WTC11 (cell line): ENCODE results near the gene LASP1NB.

Source experiments
- ATAC-seq: fragments of 200-7000 bp; cut with Tn5 transposase; 2 replicates; pipeline ENCODE4 v1.10.0; 2021; ENCODE audit warnings: mild to moderate bottlenecking, moderate library complexity
- CTCF ChIA-PET: fragments of 300-600 bp; sonication (Branson Sonifier 250); formaldehyde crosslinking; loops from one replicate; lab custom pipeline; 2021; ENCODE audit warnings: antibody characterized with exemption; lab: Charles Lee
- POLR2A ChIA-PET: fragments of 350-600 bp; sonication (Branson Sonifier 250); formaldehyde crosslinking; loops from one replicate; lab custom pipeline; 2021; ENCODE audit warnings: antibody characterized with exemption; lab: Charles Lee
- DNase-seq: peaks from one replicate; pipeline ENCODE4 v3.0.0; 2021; ENCODE audit warnings: low spot score
- H3K27ac Mint-ChIP-seq: 2 replicates; pipeline ENCODE4 v1.8.0; 2021; ENCODE audit warnings: mixed read lengths
- H3K27me3 Mint-ChIP-seq: 2 replicates; pipeline ENCODE4 v1.8.0; 2021; ENCODE audit warnings: low read depth, mild to moderate bottlenecking, moderate library complexity, mixed read lengths
- H3K36me3 Mint-ChIP-seq: 2 replicates; pipeline ENCODE4 v1.8.0; 2021; ENCODE audit warnings: mixed read lengths
- H3K4me1 Mint-ChIP-seq: 2 replicates; pipeline ENCODE4 v1.8.0; 2022; ENCODE audit warnings: mixed read lengths
- H3K4me3 Mint-ChIP-seq: 2 replicates; pipeline ENCODE4 v1.8.0; 2021; ENCODE audit warnings: mild to moderate bottlenecking, moderate library complexity, mixed read lengths
- H3K9me3 Mint-ChIP-seq: 2 replicates; pipeline ENCODE4 v1.8.0; 2021; ENCODE audit warnings: mixed read lengths
- CBFB ChIP-seq: sonication (generic); formaldehyde crosslinking; IDR thresholded peaks from 2 replicates; pipeline ENCODE4 v1.8.1; 2022; ENCODE audit warnings: mild to moderate bottlenecking, low read depth, missing genetic modification reagents
- CREM ChIP-seq: sonication (generic); formaldehyde crosslinking; IDR thresholded peaks from 2 replicates; pipeline ENCODE4 v1.8.1; 2022; ENCODE audit warnings: mild to moderate bottlenecking, missing genetic modification reagents, moderate library complexity
- FOXP1 ChIP-seq: sonication (generic); formaldehyde crosslinking; IDR thresholded peaks from 2 replicates; pipeline ENCODE4 v1.8.0; 2022; ENCODE audit warnings: missing genetic modification reagents, mild to moderate bottlenecking, moderate library complexity, borderline replicate concordance
- FOXP4 ChIP-seq: sonication (generic); formaldehyde crosslinking; IDR thresholded peaks from 2 replicates; pipeline ENCODE4 v1.8.0; 2022; ENCODE audit warnings: mild to moderate bottlenecking, missing genetic modification reagents
- GABPB1 ChIP-seq: sonication (generic); formaldehyde crosslinking; IDR thresholded peaks from 2 replicates; pipeline ENCODE4 v1.8.1; 2023; ENCODE audit warnings: mild to moderate bottlenecking, missing genetic modification reagents
- MAX ChIP-seq: sonication (generic); formaldehyde crosslinking; IDR thresholded peaks from 2 replicates; pipeline ENCODE4 v1.8.0; 2022; ENCODE audit warnings: mild to moderate bottlenecking, missing genetic modification reagents
- RELA ChIP-seq: sonication (generic); formaldehyde crosslinking; IDR thresholded peaks from 2 replicates; pipeline ENCODE4 v1.8.1; 2022; ENCODE audit warnings: missing genetic modification reagents, mild to moderate bottlenecking, borderline replicate concordance
- SMAD3 ChIP-seq: sonication (generic); formaldehyde crosslinking; IDR thresholded peaks from 2 replicates; pipeline ENCODE4 v1.8.0; 2022; ENCODE audit warnings: missing genetic modification reagents, mild to moderate bottlenecking, borderline replicate concordance
- SMAD4 ChIP-seq: sonication (generic); formaldehyde crosslinking; IDR thresholded peaks from 2 replicates; pipeline ENCODE4 v1.8.0; 2022; ENCODE audit warnings: mild to moderate bottlenecking, missing genetic modification reagents
- SOX15 ChIP-seq: fragments of 250-450 bp; sonication (Bioruptor Pico); IDR thresholded peaks from 2 replicates; pipeline ENCODE4 v1.9.0; 2021; ENCODE audit warnings: mild to moderate bottlenecking
- USF2 ChIP-seq: sonication (generic); formaldehyde crosslinking; IDR thresholded peaks from 2 replicates; pipeline ENCODE4 v1.8.1; 2023; ENCODE audit warnings: mild to moderate bottlenecking, missing genetic modification reagents, moderate library complexity
- ZNF232 ChIP-seq: sonication (generic); formaldehyde crosslinking; IDR thresholded peaks from 2 replicates; pipeline ENCODE4 v1.8.0; 2022; ENCODE audit warnings: mild to moderate bottlenecking, missing genetic modification reagents
- ZNF263 ChIP-seq: sonication (generic); formaldehyde crosslinking; IDR thresholded peaks from 2 replicates; pipeline ENCODE4 v1.8.1; 2022; ENCODE audit warnings: low read depth, mild to moderate bottlenecking, moderate library complexity, missing genetic modification reagents
- ZNF425 ChIP-seq: fragments of 250-450 bp; sonication (Bioruptor Pico); conservative IDR thresholded peaks from 2 replicates; pipeline ENCODE4 v1.9.0; 2021; ENCODE audit warnings: mild to moderate bottlenecking
- ZNF512 ChIP-seq: sonication (generic); formaldehyde crosslinking; IDR thresholded peaks from 2 replicates; pipeline ENCODE4 v1.8.1; 2022; ENCODE audit warnings: missing genetic modification reagents, borderline replicate concordance
- ZNF671 ChIP-seq: fragments of 250-450 bp; sonication (Bioruptor Pico); IDR thresholded peaks from 2 replicates; pipeline ENCODE4 v1.8.0; 2021; ENCODE audit warnings: mild to moderate bottlenecking

Gene LASP1NB

GRCh38 chr17:38882870-38883269 is 42.5 kb upstream of the LASP1NB start:
- Mint-ChIP-seq H3K9me3 (no peaks in the 10 kb centered on the region), H3K4me1 (peaks cover 85% of the 10 kb centered on the region), H3K36me3 (peaks cover 12% of the 10 kb centered on the region), H3K4me3 (peak overlapping the region; percentile 18; the same call in 1 of the 2 replicates), H3K27ac (peak overlapping the region; percentile 96)
- DNase-seq: no peak
- CTCF ChIA-PET: no interaction called here
- POLR2A ChIA-PET: interaction anchor here (1.7 to 1.9 kb wide), 2 partner anchors 13 to 29 kb away, joined by 7 read pairs; partner anchors contain the start of genes LASP1 and RPL23
- ATAC-seq: no peak
- TF ChIP-seq GABPB1 (CRISPR knock-in tag) (no peak), RELA (CRISPR knock-in tag) (no peak), ZNF263 (CRISPR knock-in tag) (no peak), CREM (CRISPR knock-in tag) (no peak), CBFB (CRISPR knock-in tag) (no peak), SOX15 (CRISPR knock-in tag) (no peak), FOXP1 (CRISPR knock-in tag) (no peak), ZNF232 (CRISPR knock-in tag) (no peak)
- TF ChIP-seq, all 79 proteins: peak for 0
- no peaks in the 10 kb centered on the region for H3K27me3 Mint-ChIP-seq

GRCh38 chr17:38883592-38884526 is 41.6 kb upstream of the LASP1NB start:
- H3K36me3 Mint-ChIP-seq: peaks cover 11% of the 10 kb centered on the region
- no peak for DNase-seq
- ChIA-PET CTCF (interaction anchor here (0.6 to 1.8 kb wide), 5 partner anchors 10 to 207 kb away, joined by 3 to 7 read pairs (median 3); partner anchors contain the start of gene LASP1NB), POLR2A (interaction anchor here (0.7 kb wide), 1 partner anchor 16 kb away, joined by 3 read pairs; no protein-coding TSS in a partner anchor)
- H3K4me3 Mint-ChIP-seq: peak overlapping the region; percentile 43
- peak; percentile 20; the same call in 1 of the 2 replicates for ATAC-seq
- TF ChIP-seq SMAD3 (CRISPR knock-in tag): no peak
- TF ChIP-seq ZNF512 (CRISPR knock-in tag): 0 out of 2 replicates have a peak, but pooled peaks have one; percentile 18
- H3K4me1 Mint-ChIP-seq: peaks cover 75% of the 10 kb centered on the region
- H3K9me3 Mint-ChIP-seq: no peaks in the 10 kb centered on the region
- no peaks in the 10 kb centered on the region for H3K27me3 Mint-ChIP-seq
- H3K27ac Mint-ChIP-seq: peak overlapping the region; percentile 96

GRCh38 chr17:38885044-38885727 is 40.2 kb upstream of the LASP1NB start:
- ATAC-seq: no peak
- TF ChIP-seq USF2 (CRISPR knock-in tag) (no peak), ZNF671 (CRISPR knock-in tag) (no peak), ZNF425 (CRISPR knock-in tag) (no peak), MAX (CRISPR knock-in tag) (no peak), FOXP4 (CRISPR knock-in tag) (no peak), RELA (CRISPR knock-in tag) (no peak), SMAD4 (CRISPR knock-in tag) (no peak)
- peaks cover 15% of the 10 kb centered on the region for H3K36me3 Mint-ChIP-seq
- H3K27ac Mint-ChIP-seq: peak overlapping the region; percentile 75
- no peaks in the 10 kb centered on the region for H3K9me3 Mint-ChIP-seq
- no peak for DNase-seq
- no peak overlapping the region for H3K4me3 Mint-ChIP-seq
- CTCF ChIA-PET: interaction anchor here (0.5 to 2.0 kb wide), 7 partner anchors 8 to 289 kb away, joined by 3 to 7 read pairs (median 4); partner anchors contain the start of gene LASP1NB
- peaks cover 67% of the 10 kb centered on the region for H3K4me1 Mint-ChIP-seq
- POLR2A ChIA-PET: interaction anchor here (0.7 to 1.5 kb wide), 4 partner anchors 17 to 279 kb away, joined by 3 to 10 read pairs (median 4); no protein-coding TSS in a partner anchor
- H3K27me3 Mint-ChIP-seq: no peaks in the 10 kb centered on the region
